ENCODE results near the gene NXPH3. TPM values are rescaled to one million over a fixed set of nuclear protein-coding genes. Genes with fewer than 3 reads are reported as not detected.

NXPH3 gene
- total RNA-seq, 1 donor from 2014 or later = 0.79 TPM

DNA sequence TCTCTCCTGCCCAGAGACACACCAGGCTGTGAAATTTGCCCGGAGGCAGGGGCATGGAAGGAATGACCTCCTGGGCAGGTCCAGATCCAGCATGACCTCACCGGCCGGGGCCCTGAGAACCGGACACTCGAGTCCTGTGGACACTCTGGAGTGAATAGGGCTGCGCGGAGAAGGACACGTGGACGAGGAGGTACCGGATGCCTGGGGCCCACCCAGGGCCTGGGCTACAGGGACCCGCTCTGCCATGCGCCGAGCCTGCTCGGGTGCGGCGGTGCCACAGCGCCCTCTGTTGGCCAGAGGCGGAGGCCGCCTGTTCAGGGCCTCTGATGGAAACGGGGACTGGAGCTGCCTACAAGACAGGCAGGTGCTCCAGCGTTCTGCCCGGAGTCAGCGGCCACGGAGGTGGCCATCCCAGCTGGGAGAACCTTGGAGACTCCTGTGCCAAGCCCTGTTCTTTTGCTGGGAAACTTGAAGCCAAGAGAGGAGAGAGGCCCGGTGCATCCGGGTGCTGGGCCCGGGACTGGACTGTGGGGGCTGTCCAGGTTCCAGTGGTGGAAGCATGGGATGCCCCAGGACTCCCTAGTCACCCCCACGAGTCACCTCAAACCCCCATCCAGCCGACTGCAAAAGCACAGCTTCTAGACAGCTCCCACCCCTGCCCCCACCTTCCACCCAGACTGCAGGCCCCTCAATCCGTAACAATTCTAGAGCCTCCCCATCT lies 19.3 kb upstream of the NXPH3 start:
- Mint-ChIP-seq H3K27me3 (ENCODE audit: low read depth) (peaks cover 7% of the 10 kb centered on the region), H3K9me3 (no peaks in the 10 kb centered on the region), H3K4me3 (no peak overlapping the region), H3K4me1 (peaks cover 17% of the 10 kb centered on the region), H3K27ac (ENCODE audit: unreplicated experiment) (peak overlapping the region; percentile 43), H3K36me3 (ENCODE audit: low read depth) (no peaks in the 10 kb centered on the region)
- peak; percentile 98 for DNase-seq (ENCODE audit: low read depth, low spot score)
- peak; percentile 99 for TF ChIP-seq CTCF (conservative IDR thresholded peaks at IDR 0.05)

- peak; percentile 56 for DNase-seq (ENCODE audit: low read depth, low spot score)
- Mint-ChIP-seq H3K4me3 (no peak overlapping the region), H3K4me1 (peaks cover 17% of the 10 kb centered on the region), H3K27ac (ENCODE audit: unreplicated experiment) (no peak overlapping the region), H3K9me3 (no peaks in the 10 kb centered on the region), H3K36me3 (ENCODE audit: low read depth) (no peaks in the 10 kb centered on the region), H3K27me3 (ENCODE audit: low read depth) (peaks cover 10% of the 10 kb centered on the region)
- TF ChIP-seq CTCF (conservative IDR thresholded peaks at IDR 0.05) = peak; percentile 65
Measured at GRCh38 chr17:49557312-49558024, 18.2 kb upstream of the NXPH3 start.

DNA sequence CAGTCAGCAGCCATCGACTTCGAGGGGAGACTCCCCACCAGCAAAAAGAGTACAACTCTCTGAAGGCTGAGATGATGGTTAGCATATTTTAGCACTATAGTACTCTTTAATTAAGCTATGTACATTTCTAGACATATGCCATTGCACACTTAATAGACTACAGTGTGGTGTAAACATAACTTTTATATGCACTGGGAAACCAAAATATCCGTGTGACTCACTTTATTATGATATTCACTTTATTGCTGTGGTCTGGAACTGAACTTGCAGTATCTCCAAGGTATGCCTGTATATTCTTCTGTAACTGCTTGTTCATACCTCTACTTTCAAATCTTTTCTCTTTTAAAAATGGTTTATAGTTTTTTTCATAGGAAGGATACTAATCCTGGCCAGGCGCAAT lies 11.0 kb upstream of the NXPH3 start:
- Mint-ChIP-seq H3K27ac (ENCODE audit: unreplicated experiment) (no peak overlapping the region), H3K4me1 (peaks cover 17% of the 10 kb centered on the region), H3K9me3 (no peaks in the 10 kb centered on the region), H3K36me3 (ENCODE audit: low read depth) (no peaks in the 10 kb centered on the region), H3K27me3 (ENCODE audit: low read depth) (peaks cover 44% of the 10 kb centered on the region), H3K4me3 (no peak overlapping the region)
- no peak for TF ChIP-seq CTCF (conservative IDR thresholded peaks at IDR 0.05)
- no peak for DNase-seq (ENCODE audit: low read depth, low spot score)

DNA sequence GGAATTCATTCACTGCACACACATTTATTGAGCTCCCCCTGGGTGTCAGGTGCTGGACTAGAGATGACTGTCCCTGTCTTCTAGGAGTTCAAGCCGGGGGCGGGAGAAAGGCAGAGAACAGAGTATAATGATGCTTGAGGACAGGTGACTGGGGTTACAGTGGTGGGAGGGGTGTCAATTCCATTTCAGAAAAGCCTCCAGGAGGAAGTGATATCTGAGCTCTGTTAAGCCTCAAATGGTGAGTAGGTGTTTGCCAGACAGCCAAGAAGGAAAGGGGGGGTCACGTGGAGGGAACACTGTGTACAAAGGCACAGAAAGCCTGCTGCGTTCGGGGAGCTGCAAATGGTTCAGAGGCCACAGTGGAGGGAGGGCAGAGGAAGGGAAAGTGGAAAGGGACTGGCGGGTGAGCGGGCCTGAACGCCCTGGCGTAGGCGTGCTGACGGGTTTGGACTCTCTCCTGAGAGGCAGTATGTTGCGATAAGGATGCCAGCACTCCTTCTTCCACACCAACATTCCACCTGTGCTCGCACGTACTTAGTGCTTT lies 9.7 kb upstream of the NXPH3 start:
- peaks cover 20% of the 10 kb centered on the region for H3K4me1 Mint-ChIP-seq
- no peak overlapping the region for H3K27ac Mint-ChIP-seq (ENCODE audit: unreplicated experiment)
- H3K9me3 Mint-ChIP-seq = no peaks in the 10 kb centered on the region
- H3K27me3 Mint-ChIP-seq (ENCODE audit: low read depth) = peaks cover 56% of the 10 kb centered on the region
- H3K36me3 Mint-ChIP-seq (ENCODE audit: low read depth) = no peaks in the 10 kb centered on the region
- DNase-seq (ENCODE audit: low read depth, low spot score) = no peak
- no peak for TF ChIP-seq CTCF (conservative IDR thresholded peaks at IDR 0.05)
- no peak overlapping the region for H3K4me3 Mint-ChIP-seq

DNA sequence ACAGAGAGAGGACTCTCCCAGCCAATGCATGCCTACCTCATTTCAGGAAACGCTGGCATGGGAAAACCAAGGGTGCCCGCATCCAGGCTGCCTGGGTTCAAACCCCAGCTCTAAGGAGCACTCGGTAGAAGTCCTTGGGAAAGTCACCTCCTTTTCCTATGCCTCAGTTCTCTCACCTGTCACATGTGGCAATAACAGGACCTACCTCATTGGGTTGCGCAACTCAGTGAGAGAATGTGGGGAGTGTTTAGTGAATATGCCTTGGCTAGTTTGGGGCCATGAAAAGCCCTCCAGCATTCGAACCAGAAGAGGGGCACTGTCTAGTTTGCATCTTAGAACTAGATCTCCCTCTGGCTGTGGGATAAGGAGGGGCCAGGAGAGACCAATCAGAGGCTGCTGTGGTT lies 9.0 kb upstream of the NXPH3 start:
- H3K9me3 Mint-ChIP-seq = no peaks in the 10 kb centered on the region
- peaks cover 62% of the 10 kb centered on the region for H3K27me3 Mint-ChIP-seq (ENCODE audit: low read depth)
- no peak overlapping the region for H3K27ac Mint-ChIP-seq (ENCODE audit: unreplicated experiment)
- peaks cover 20% of the 10 kb centered on the region for H3K4me1 Mint-ChIP-seq
- no peak for DNase-seq (ENCODE audit: low read depth, low spot score)
- H3K4me3 Mint-ChIP-seq = peak overlapping the region; percentile 22
- no peak for TF ChIP-seq CTCF (conservative IDR thresholded peaks at IDR 0.05)
- no peaks in the 10 kb centered on the region for H3K36me3 Mint-ChIP-seq (ENCODE audit: low read depth)
